ENCODE measurements around the gene GPR160.
"Not testable (repeated sequence)": the region's sequence is repeated elsewhere in the genome, so short reads cannot be mapped to it uniquely, and the experiment has no call there.

- TF ChIP-seq CTCF (conservative IDR thresholded peaks at IDR 0.05; ENCODE audit: low read length); EZH2phosphoT487 (IDR thresholded peaks at IDR 0.05; ENCODE audit: borderline replicate concordance): not testable (repeated sequence)
Measured at GRCh38 chr3:170114165-170114564, 76.4 kb downstream of the GPR160 start.

Data from Loucy (cell line).